GM12878 (cell line): ENCODE measurements around the gene DGLUCY. TPM values are rescaled to one million over a fixed set of nuclear protein-coding genes. Genes with fewer than 3 reads are reported as not detected.

Experiments used
- ASH2L ChIP-seq: fragments of 300-600, 200-600 bp; sonication (generic); IDR thresholded peaks from 2 replicates; pipeline ENCODE4 v1.6.1; 2017; ENCODE audit warnings: low read depth, mild to moderate bottlenecking, borderline replicate concordance
- CBFB ChIP-seq: IDR thresholded peaks from 2 replicates; pipeline ENCODE4 v1.6.1; 2016; ENCODE audit warnings: antibody characterized with exemption, low read depth
- CBX5 ChIP-seq: sonication (generic); IDR thresholded peaks from 2 replicates; pipeline ENCODE4 v1.6.1; 2016; ENCODE audit warnings: low read depth, moderate library complexity, mild to moderate bottlenecking, inconsistent platforms
- CREB1 ChIP-seq: IDR thresholded peaks from 2 replicates; pipeline ENCODE4 v1.6.1; 2012; ENCODE audit warnings: low read depth, mild to moderate bottlenecking, inconsistent platforms
- CREM ChIP-seq: IDR thresholded peaks from 2 replicates; pipeline ENCODE4 v1.6.1; 2014; ENCODE audit warnings: antibody characterized with exemption, low read depth
- IRF4 ChIP-seq: IDR thresholded peaks from 2 replicates; pipeline ENCODE4 v1.6.1; 2011; ENCODE audit warnings: low read depth, low read length
- NKRF ChIP-seq: fragments of 450-650 bp; conservative IDR thresholded peaks from 2 replicates; pipeline ENCODE4 v1.6.1; 2017; ENCODE audit warnings: mild to moderate bottlenecking, moderate library complexity
- NR2C1 ChIP-seq: fragments of 450-650 bp; IDR thresholded peaks from 2 replicates; pipeline ENCODE4 v1.6.1; 2017; ENCODE audit warnings: antibody characterized with exemption, mild to moderate bottlenecking, moderate library complexity
- RBBP5 ChIP-seq: fragments of 200-600 bp; sonication (generic); conservative IDR thresholded peaks from 2 replicates; pipeline ENCODE4 v1.6.1; 2016
- SUPT20H ChIP-seq: IDR thresholded peaks from 2 replicates; pipeline ENCODE4 v1.6.1; 2011; ENCODE audit warnings: low read depth, mild to moderate bottlenecking, low read length, moderate library complexity, borderline replicate concordance; ENCODE audit not compliant: control insufficient read depth
- ZBTB11 ChIP-seq: fragments of 450-650 bp; formaldehyde crosslinking; IDR thresholded peaks from 2 replicates; pipeline ENCODE4 v1.5.0; 2022; ENCODE audit warnings: mild to moderate bottlenecking, missing genetic modification characterization
- ZBTB40 ChIP-seq: fragments of 450-650 bp; IDR thresholded peaks from 2 replicates; pipeline ENCODE4 v1.6.1; 2016; ENCODE audit warnings: mild to moderate bottlenecking, moderate library complexity, borderline replicate concordance
- polyA plus RNA-seq, 11 experiments: library from polyadenylated mRNA; depleted of rRNA in 4 of 11; unstranded in 6 of 11; stranded (reverse) in 5 of 11; fragments of >200 nt; fragmentation: Nextera tagmentation in 4 of 11; fragmentation: Illumina TruSeq in 1 of 11; extraction: Ambion mirVana in 4 of 11; extraction: Trizol in 1 of 11; gene quantifications; 1 replicate in 1 of 11; 2 replicates in 10 of 11; pipeline versions ENCODE4 v1.2.1 to v1.2.3, GENCODE V29; 2011 to 2016; ENCODE audit warnings: inconsistent platforms in 2 of 11, missing spikeins in 2 of 11, low read depth in 1 of 11
- total RNA-seq, 4 experiments: library from RNA; depleted of rRNA in 3 of 4; stranded (reverse); fragments of >200 nt in 3 of 4; fragmentation: Illumina TruSeq in 1 of 4; extraction: Trizol in 1 of 4; gene quantifications; 2 replicates each; pipeline versions ENCODE4 v1.2.1 to v1.2.3, GENCODE V29; 2013 to 2021
- TF ChIP-seq, protein P1 (sequence below): fragments of 450-650 bp; IDR thresholded peaks from 2 replicates; pipeline ENCODE4 v1.6.1; 2017; ENCODE audit warnings: low read depth, mild to moderate bottlenecking, moderate library complexity
- TF ChIP-seq, protein P2 (sequence below), 3 experiments: IDR thresholded peaks in 2 of 3; conservative IDR thresholded peaks in 1 of 3; 2 replicates each; pipeline ENCODE4 v1.5.1; 2011; ENCODE audit warnings: low read depth in 3 of 3, low read length in 3 of 3, mild to moderate bottlenecking in 3 of 3, control low read depth in 2 of 3, moderate library complexity in 2 of 3, inconsistent platforms in 1 of 3, mixed read lengths in 1 of 3; ENCODE audit not compliant: control insufficient read depth in 2 of 3, insufficient read depth in 1 of 3; ENCODE audit errors: extremely low read depth in 1 of 3
- TF ChIP-seq, protein P3 (sequence below): fragments of 150-350 bp; IDR thresholded peaks from 2 replicates; pipeline ENCODE4 v1.6.1; 2014; ENCODE audit warnings: mild to moderate bottlenecking, low read depth, low read length

The DGLUCY gene
- total and polyA plus RNA-seq, 10 of the 15 experiments (the other 5 are each of a cell fraction or from before 2014, with no cell fraction given), result 15.0 to 70.3 (median 55.1) TPM

DNA sequence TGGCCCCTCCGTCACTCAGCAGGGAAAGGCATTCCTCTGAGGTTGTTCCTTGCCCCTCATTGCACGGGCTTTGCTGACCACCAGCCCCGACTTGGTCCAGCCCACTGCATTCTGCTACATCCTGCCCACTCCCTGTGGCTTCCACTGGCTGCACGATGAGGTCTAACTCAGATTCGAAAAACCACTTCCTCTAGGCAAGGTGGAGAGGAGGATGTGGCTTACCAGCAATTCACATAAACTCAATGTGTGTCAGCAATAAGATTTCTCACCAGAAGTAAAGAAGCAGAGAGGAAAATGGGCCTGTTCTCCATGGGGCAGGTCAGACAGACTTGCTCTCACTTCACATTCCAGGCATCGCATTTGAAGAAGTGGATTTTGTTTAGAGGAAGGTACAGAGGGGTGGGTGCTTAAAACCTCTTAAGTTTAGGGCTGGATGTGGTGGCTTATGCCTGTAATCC lies 115.9 kb downstream of the DGLUCY start (continued):
- TF ChIP-seq SUPT20H (no peak), RBBP5 (no peak), ASH2L (no peak), NR2C1 (no peak), NKRF (no peak), CREB1 (peak; percentile 76), ZBTB11 (CRISPR knock-in tag) (no peak), CBX5 (0 out of 2 replicates have a peak, but pooled peaks have one; percentile 55), IRF4 (peak; percentile 65; the same call in 1 of the 2 replicates), CBFB (peak; percentile 99), CREM (peak; percentile 91), ZBTB40 (peak; percentile 60; the same call in 1 of the 2 replicates)
- TF ChIP-seq, protein P1, sequence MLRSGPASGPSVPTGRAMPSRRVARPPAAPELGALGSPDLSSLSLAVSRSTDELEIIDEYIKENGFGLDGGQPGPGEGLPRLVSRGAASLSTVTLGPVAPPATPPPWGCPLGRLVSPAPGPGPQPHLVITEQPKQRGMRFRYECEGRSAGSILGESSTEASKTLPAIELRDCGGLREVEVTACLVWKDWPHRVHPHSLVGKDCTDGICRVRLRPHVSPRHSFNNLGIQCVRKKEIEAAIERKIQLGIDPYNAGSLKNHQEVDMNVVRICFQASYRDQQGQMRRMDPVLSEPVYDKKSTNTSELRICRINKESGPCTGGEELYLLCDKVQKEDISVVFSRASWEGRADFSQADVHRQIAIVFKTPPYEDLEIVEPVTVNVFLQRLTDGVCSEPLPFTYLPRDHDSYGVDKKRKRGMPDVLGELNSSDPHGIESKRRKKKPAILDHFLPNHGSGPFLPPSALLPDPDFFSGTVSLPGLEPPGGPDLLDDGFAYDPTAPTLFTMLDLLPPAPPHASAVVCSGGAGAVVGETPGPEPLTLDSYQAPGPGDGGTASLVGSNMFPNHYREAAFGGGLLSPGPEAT, result peak; percentile 74
- TF ChIP-seq, protein P2, sequence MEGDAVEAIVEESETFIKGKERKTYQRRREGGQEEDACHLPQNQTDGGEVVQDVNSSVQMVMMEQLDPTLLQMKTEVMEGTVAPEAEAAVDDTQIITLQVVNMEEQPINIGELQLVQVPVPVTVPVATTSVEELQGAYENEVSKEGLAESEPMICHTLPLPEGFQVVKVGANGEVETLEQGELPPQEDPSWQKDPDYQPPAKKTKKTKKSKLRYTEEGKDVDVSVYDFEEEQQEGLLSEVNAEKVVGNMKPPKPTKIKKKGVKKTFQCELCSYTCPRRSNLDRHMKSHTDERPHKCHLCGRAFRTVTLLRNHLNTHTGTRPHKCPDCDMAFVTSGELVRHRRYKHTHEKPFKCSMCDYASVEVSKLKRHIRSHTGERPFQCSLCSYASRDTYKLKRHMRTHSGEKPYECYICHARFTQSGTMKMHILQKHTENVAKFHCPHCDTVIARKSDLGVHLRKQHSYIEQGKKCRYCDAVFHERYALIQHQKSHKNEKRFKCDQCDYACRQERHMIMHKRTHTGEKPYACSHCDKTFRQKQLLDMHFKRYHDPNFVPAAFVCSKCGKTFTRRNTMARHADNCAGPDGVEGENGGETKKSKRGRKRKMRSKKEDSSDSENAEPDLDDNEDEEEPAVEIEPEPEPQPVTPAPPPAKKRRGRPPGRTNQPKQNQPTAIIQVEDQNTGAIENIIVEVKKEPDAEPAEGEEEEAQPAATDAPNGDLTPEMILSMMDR (IDR thresholded peaks at IDR 0.05 in 2 of 3, conservative IDR thresholded peaks at IDR 0.05 in 1 of 3; ENCODE audit: control insufficient read depth in 2 of 3, extremely low read depth in 1 of 3, insufficient read depth in 1 of 3, low read depth in 3 of 3, low read length in 3 of 3), result no peak
- TF ChIP-seq, protein P3, sequence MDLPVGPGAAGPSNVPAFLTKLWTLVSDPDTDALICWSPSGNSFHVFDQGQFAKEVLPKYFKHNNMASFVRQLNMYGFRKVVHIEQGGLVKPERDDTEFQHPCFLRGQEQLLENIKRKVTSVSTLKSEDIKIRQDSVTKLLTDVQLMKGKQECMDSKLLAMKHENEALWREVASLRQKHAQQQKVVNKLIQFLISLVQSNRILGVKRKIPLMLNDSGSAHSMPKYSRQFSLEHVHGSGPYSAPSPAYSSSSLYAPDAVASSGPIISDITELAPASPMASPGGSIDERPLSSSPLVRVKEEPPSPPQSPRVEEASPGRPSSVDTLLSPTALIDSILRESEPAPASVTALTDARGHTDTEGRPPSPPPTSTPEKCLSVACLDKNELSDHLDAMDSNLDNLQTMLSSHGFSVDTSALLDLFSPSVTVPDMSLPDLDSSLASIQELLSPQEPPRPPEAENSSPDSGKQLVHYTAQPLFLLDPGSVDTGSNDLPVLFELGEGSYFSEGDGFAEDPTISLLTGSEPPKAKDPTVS, result no peak
